HG03442 (cell line): ENCODE data around the gene ADCK1.
"Not testable (repeated sequence)": the region's sequence is repeated elsewhere in the genome, so short reads cannot be mapped to it uniquely, and the experiment has no call there.

Source experiments
- ATAC-seq: cut with Tn5 transposase; IDR thresholded peaks from one replicate; pipeline ENCODE4 v1.9.1; 2021; ENCODE audit warnings: mild to moderate bottlenecking, moderate library complexity; ENCODE audit not compliant: unreplicated experiment

ADCK1 gene

DNA sequence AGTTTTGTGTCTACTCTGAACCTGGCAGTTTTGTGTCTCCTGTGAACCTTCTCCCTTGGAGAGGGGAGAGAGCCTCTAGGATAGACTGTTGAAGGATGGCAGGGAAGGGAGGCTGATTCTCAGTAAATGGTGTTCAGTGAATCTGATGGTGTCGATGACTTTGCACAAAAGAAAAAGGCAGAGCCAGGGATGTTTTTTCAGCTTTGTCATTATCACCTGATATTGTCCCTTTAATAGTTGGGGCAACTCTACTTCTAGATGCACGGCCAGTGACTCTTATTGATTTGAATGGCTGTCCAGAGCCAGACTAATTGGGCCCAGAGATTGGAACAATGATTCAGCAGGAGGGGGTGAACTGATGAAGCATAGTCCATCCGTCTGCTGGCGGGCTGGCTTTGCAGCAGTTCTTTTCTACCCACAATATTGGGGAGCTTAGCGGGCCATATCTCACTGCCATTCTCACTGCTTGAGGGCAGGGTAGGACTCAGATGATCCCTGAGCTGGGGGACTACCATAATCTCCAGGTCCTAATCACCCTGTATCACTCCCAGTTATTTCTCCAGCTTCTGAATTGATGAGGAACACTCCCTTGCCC lies 93.1 kb downstream of the ADCK1 start:
- ATAC-seq, result no peak

DNA sequence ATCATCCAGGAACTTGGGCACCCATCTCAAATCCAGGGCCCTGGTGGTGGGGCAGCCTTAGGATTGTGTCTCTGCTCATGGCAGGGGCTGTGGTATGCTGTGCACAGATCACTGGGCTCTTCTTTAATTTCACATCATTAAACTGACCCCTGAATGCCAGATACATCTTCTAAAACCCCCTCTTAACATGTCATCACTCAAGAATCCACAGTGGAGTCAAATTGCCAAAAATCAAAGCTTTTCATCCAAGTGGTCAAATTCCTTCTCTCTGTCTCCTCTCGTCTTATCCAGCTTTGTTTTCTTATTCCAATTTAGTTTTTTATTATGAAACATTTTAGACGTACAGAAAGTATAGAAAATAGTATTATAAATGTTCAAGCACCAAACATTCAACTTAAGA lies 97.5 kb downstream of the ADCK1 start:
- no peak for ATAC-seq

DNA sequence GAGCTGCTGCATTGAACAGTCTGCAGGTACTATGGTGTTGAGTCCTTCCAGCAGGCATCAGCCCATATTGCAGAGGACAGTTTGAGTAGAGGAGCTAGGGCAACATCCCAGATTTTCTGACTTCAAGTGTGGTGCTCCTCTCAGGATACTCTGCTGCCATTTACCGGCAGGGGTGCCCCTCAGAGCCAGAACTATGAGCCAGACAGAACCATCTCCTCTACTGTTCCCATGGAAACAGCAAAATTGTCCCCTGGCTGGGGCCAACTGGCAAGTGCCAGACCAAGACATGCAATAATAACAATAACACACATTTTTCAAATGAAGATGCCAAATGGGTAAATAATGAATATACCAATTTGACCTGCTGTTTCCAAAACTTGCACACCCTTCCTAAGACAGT lies 102.9 kb downstream of the ADCK1 start:
- no peak for ATAC-seq

DNA sequence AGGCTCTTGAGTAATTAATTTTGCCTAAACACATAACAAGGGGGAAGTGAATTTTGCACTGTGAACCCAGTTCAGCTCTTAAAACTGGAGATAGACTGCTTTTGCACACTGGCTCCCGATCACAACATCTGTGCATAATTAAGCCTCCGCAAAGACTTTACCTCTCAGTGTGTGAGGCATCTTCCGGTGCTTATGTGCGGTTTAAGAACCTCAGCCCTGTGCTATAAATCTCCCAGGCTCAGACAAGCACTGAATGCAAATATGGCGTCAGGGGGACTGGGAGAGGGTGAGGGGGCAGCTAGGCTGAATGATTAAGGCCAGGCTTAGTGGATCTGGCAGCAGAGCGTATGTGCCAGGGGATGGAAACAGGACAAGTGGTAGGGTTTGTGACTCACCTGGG lies 103.3 kb downstream of the ADCK1 start:
- ATAC-seq, result no peak

DNA sequence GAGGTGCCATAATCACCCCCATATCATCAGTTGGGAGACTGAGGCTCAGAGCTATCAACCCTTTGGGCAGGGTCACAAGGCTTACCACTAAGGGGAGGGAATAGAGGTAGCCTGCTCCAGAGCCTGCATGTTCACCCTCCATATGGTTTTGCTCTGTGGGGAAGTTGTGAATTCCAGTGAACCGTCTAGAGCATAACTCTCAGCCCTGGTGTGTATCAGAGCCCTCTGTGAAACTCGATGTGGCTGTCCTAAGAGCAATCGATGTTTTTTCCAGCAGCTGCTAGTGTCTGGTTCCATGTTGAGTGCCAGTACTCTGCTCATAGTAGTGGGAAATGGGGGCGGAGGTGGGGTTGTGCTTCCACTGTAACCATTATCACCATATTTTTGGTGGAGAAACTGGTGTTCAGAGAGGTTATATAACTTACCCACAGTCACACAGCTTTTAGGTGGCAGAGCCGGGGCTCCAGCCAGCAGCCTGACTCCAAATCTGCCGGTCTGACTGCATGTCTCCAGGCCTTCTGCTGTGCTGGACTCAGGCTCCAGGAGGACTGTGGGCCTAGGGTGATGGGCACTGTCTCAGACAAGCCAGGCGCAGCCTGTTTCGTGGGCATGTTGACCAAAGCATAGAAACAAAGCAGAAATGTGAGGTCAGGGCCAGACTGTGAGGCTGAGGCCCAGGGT lies 104.2 kb downstream of the ADCK1 start:
- no peak for ATAC-seq

DNA sequence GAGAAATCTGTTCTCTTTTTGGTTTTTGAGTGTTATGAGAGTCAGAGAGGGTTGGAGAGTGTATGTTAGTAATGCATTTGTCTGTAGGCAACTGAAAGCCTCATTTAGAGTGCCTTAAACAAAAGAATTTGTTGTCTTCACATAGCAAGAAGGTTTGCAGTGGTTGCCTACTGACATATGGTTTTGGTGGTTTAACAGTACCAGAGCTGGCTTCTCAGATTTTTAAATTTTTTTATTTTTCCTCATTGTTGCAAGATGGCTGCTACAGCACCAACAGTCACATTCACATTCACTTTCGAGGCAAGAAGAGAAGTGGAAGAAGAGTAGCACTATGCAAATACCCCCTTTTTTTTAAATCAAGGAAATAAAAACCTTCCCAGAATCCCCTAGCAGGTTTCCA lies 106.5 kb downstream of the ADCK1 start:
- ATAC-seq, result no peak

DNA sequence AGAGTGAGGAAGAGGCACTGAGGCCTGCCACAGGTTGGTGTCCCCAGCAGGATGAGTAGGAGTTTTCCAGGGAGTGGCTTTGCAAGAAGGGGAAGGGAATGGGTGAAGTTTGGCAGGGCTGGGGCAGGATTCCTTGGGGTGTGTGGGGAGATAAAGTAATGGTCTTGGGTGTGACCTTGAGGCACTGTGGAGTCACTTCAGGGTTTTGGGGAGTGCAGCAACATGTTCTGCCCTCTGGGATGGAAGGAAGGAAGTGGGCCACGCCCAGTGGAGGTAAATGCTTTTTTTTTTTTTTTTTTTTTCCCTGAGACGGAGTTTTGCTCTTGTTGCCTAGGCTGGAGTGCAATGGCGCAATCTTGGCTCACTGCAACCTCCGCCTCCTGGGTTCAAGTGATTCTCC lies 108.9 kb downstream of the ADCK1 start:
- ATAC-seq, result no peak

DNA sequence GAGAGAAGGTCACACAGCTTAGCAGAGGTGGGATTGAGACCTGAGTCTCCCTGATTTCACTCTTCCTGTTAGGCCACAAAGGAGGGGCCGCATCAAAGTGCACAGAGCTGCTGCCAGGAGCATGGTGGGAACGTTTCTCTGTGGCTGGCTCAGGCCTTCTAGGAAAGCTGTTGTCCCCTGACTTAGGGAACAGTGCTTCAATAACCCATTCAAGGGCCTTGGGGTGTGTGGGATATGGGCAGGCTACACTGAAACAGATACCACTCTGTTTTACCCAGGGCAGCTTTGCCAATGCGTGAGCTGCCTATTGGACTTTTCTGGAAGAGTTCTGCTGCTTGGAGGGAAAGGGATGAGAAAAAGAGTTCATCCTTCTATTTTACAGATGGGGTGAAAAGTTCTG lies 110.0 kb downstream of the ADCK1 start:
- no peak for ATAC-seq

DNA sequence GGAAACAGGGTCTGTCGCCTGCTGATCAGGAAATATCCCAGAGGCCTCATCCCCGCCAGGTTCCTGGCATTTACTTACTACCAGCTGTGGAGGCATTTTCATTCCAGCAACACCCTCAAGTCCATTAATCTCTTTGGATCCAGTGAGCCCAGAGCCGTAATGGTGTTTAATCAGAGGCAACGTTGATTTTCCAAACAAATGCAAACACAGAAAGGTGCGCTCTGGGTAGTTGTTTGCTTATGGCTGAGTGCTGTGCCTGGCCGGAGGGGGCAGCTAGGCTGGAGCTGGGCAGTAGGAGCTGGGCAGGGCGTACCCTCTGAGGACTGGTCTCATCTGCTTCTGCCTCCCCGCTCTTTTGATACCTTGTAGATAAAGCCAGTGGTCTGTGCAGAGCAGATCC lies 110.6 kb downstream of the ADCK1 start:
- no peak for ATAC-seq

DNA sequence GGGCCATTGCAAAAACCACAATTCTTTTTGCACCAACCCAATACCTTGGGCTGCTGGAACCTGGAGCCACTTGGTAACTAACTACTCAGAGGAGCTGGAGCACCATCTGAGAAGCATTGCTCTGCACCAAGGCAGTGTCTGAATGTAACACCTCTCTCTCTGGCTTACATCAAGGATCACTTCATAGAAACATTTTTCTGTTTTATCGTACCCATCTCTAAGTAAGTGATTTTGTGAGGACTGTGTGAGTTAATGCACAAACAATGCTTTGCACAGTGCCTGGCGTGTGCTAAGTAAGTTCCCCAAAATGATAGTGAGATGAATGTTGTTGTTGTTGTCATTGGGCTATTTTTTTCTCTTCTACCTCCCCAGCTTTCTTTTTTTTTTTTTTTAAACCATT lies 111.4 kb downstream of the ADCK1 start:
- no peak for ATAC-seq

DNA sequence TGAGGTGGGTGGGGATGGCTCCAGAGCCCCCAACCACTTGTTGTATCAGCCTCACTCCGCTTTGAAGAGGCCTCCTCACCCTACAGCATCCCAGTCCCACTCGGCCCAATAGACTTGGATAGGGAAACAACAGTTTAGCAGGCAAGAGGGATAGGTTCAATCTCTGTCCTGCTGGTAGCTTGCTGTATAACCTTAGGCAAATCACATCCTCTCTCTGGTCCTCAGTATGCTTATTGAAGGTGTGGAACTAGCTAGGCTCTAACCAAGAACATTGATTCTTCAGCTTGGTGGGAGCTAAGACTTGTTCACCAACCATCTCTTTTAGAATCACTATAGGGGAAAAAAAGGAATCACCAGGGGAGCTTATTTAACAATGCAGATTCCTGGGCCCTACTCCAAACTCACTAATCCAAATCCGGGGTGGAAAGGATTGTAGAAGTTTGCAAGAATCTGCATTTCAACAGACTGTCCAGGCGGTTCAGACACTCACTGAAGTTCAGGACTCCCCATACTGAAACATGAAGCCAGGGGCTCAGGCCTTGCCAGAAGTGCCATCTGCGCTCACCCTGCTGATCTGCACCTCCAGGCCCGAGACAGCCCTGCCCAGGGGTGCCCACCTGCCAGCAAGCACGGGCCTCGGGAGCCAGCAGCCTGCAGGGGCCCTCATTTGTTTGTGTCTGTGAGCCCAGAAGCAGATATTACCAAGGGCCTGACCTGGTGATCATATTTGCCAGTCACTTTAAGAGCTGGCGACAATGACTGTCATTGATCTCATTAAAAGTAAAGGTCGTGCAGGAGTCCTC lies 113.0 kb downstream of the ADCK1 start:
- ATAC-seq, result no peak

DNA sequence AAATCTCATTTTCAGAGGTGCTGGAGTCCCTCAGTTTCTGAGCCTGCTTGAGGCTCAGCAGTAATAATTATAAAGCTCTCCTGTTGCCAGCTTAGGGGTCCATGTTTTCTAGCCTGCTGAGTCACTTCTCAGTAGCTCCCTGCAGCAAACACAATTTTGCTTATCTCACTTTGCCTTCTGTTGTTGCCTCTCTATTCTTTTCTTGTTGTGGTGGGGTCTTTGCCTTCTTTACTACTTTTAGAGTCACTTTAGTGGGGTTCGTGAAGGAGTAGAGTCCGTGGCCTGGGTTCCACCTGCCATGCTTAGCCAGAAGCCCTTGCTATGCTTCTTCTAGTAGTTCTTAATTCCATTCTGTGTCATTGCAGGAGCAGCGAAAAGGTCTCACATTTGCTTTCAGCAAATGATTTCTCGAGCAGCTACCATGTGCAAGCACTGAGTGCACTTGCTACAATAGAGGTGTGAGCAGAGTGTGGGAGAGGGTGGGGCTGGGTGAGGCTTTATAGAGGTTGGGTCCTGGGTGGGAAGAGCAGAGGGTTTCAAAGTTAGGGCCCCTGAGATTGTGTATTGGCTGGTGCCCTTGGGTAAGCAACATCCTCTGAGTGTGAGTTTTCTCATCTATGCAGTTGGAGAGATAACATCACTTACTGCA lies 114.3 kb downstream of the ADCK1 start:
- no peak for ATAC-seq

DNA sequence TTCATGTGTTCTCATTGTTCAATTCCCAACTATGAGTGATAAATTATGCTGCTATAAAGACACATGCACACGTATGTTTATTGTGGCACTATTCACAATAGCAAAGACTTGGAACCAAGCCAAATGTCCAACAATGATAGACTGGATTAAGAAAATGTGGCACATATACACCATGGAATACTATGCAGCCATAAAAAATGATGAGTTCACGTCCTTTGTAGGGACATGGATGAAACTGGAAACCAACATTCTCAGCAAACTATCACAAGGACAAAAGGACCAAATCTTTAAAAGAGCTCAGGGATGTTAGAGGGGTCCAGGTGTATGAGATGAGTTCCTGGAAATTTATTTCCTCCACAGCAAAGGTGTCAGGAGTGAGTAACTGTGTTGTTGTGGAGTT lies 115.5 kb downstream of the ADCK1 start:
- ATAC-seq, result not testable (repeated sequence)

DNA sequence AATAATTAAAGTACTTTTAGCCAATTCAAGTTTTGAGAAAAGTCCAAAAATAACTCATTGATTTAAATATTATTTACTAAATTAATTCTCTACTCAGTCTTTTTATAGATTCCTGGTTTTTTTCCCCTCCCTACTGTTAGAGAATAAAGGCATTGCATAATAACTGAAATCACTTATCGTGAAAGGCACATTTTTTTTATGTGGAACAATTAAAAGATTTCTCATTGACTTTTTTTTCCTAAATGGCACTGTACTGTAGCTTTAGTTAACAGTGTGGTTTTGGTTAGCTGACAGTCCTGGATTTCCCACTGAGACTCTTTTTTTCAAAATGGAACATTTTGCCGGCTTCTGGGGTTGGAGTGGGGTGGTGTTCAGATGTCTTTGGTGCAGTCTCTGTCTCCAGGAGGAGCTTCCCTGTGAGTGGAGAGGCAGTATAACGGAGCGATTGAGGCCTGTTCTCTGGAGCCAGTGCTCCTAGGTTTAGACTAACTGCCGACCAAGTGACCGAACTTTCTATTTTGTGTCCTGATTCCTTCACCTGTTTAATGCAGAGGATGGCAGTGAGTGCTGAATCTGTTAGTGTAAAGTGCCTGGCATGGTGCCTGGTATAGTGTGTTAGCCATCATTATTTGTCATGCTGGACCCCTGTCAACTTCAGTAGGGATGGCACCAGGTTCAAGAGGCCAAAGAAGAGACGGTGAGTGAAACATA lies 117.7 kb downstream of the ADCK1 start:
- no peak for ATAC-seq

DNA sequence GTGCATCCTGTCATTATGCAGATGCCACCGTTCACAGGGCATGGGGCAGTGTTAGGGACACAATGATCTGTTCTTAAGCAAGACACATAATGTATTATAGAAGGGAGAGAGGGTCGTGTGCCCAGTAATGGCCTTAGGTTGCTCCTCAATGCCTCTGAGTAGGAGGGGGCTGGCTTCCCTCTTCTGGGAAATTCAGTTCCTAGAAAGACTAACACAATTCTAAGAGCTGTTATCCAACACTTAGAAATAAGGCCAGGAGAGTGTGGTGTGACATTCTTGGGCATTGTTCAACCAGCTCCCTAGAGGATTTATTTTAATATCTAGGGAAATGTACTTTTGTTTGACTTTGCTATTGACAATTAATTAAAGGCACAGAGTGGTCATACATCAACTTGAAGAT lies 118.5 kb downstream of the ADCK1 start:
- no peak for ATAC-seq

DNA sequence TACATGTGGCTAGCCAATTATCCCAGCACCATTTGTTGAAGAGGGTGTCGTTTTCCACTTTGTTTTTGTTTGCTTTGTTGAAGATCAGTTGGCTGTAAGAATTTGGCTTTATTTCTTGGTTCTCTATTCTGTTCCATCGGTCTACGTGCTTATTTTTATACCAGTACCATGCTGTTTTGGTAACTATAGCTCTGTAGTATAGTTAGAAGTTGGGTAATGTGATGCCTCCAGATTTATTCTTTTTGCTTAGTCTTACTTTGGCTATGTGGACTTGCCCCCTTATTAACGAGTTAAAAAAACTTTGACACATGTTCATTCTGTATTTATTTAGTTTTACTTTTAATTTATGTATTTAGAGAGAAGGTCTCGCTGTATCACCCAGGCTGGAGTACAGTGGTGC lies 120.4 kb downstream of the ADCK1 start:
- no peak for ATAC-seq

DNA sequence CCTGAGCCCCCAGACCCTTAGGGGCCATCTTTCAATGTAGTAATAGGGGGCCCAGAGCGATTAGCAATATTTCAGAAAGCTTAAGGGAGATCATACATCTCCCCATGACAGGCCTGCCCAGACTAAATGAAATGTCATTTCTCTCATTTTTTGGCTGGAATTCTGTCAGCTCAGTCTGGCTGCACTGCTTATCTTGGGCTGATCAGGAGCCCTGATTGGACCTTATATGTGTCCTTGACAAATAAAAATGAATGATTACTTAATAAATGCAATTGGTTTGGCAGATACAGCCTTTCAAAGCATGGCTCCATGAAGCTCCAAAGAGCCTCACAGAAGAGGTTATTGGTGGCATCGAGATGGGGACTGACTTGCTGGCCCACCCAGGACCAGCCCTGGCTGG lies 121.9 kb downstream of the ADCK1 start:
- no peak for ATAC-seq

DNA sequence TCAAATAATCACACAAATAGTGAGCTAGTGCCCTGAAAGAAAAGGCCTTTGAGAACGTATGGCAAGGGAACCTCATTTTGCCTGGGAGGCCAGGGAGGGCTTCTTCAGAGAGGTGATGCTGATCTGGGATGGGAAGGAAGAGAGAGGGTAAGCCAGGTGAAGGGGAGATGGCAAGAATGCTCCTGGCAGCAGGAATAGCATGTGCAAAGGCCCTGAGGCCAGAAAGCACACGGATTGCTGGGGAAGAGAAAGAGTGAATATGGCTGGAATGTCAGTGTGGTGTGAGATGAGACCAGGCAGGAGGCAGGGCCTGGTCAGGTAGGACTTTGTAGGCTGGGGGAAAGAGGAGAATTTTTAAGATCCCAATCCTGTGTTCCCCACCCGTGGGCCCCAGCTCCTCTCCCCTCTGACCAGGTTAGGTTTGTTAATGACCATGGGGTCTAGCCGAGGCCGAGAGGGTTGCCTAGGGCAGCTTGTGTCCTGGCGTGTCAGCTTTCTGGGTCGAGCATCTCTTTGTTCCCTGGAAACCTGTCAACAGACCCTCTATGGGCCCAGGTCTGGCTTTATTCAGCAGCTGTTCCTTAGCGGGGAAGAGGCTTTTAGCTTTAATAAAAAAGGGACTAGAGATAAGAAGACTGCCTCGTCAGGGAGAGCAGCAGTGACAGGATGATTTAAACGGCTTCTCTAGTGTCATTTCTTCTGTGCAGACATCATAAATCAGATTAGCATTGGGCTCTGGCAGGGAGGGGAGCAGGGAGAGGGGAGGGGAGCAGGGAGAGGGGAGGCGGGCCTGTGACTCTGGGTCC lies 123.4 kb downstream of the ADCK1 start:
- ATAC-seq, result no peak

DNA sequence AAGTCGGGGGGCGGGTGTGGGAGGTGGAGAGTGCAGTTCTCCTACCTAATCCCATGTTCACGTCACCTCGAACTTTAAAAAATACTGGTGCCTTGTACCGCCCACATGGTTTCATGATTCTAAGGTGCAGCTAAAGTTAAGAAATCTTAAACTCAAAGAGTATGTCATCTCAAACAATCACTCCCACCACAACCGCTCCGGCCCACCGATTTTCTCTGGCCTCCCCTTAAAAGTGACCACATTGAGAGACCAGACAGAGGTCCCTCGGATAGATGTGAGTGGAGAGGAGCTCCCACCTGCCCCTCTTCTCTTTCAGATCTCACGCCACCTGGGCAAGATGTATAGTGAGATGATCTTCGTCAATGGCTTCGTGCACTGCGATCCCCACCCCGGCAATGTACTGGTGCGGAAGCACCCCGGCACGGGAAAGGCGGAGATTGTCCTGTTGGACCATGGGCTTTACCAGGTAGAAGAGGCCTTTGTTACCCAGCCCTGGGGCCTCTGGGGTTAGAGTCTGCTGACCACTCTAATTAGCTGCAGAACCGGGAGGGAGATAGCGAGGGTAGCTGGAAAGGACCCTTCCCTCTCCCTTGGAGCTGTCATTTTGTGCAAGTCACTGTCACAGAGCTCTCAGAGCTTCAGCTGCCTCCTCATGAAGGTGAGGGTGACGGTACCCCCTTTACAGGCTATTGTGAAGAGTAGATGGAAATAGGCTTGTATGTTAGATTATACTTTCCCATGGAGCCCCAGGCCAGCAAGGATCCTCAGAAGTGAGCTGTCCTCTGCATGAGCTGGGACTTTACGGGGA lies 124.4 kb downstream of the ADCK1 start:
- no peak for ATAC-seq
